Right lobe of liver (tissue), 4 donors: Measurements from ENCODE around the gene CSNK1G2.

Experiments used
- POLR2A ChIP-seq: fragments of 450-650 bp; IDR thresholded peaks from one replicate; pipeline ENCODE4 v1.6.1; 2017; ENCODE audit warnings: antibody characterized with exemption, mild to moderate bottlenecking
- TF ChIP-seq, protein P1 (sequence below), 4 donors: fragments of 200-600 bp in 3 of 4; fragments of 450-650 bp in 1 of 4; IDR thresholded peaks; one replicate each; pipeline versions ENCODE4 v1.5.1 to v1.8.0; 2016 to 2022; ENCODE audit warnings: antibody characterized with exemption in 4 of 4, mild to moderate bottlenecking in 2 of 4
- donor health status: DM: no; HTN: no; CAD: no.
- donor health status: DM: no; HTN: no; CAD: no.
- donor health status: DM: no; HTN: yes; CAD: no.

DNA sequence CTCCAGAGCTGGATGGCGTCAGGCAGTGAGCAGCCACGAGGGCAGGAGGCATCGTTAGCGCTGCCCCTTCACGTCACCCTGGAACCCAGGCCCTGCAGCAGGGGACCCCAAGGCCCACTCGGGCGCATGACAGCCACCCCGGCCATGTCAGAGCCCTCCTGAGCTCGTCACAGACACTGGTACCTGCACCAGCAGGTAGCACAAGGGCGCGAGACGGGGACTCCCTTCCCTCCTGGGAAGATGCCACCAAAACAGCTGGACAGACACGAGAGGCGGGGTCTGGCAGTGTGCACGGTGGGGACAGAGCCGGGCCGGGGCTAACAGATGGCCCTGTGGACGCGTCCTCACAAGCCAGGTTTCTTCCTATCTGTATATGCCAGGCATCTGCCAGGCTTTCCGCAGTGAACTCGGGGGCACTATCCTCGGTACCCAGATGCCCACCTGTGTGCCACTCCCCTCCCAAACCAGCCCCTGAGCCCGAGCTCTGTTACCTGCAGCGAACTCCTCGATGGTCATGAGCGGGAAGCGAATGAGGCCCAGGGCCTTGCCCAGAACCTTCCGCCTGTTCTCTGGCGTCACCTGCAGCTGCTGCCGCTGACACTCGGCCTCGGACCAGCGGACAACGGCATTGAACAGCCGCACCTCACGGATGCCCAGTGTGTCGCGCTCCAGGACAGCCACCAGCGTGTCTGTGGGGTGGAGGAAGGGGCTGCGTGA is 48.7 kb downstream of the CSNK1G2 start:
- TF ChIP-seq, protein P1, sequence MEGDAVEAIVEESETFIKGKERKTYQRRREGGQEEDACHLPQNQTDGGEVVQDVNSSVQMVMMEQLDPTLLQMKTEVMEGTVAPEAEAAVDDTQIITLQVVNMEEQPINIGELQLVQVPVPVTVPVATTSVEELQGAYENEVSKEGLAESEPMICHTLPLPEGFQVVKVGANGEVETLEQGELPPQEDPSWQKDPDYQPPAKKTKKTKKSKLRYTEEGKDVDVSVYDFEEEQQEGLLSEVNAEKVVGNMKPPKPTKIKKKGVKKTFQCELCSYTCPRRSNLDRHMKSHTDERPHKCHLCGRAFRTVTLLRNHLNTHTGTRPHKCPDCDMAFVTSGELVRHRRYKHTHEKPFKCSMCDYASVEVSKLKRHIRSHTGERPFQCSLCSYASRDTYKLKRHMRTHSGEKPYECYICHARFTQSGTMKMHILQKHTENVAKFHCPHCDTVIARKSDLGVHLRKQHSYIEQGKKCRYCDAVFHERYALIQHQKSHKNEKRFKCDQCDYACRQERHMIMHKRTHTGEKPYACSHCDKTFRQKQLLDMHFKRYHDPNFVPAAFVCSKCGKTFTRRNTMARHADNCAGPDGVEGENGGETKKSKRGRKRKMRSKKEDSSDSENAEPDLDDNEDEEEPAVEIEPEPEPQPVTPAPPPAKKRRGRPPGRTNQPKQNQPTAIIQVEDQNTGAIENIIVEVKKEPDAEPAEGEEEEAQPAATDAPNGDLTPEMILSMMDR (IDR thresholded peaks at IDR 0.05): no peak
- TF ChIP-seq POLR2A: no peak
